IMR-90 (cell line): ENCODE results near the gene RHEX. TPM values are rescaled to one million over a fixed set of nuclear protein-coding genes. Genes with fewer than 3 reads are reported as not detected.

Experiments
- ATAC-seq: fragments of 200-7000 bp; cut with Tn5 transposase; 2 replicates; pipeline ENCODE4 v1.9.1; 2020; ENCODE audit warnings: low read depth, mild to moderate bottlenecking, moderate library complexity
- BruUV-seq: library from RNA; stranded (reverse); fragments of 400-500 nt; replicated peaks from 2 replicates; lab custom pipeline; 2021; lab: Mats Ljungman, UMichigan
- CTCF ChIA-PET: fragments of 300-600 bp; formaldehyde crosslinking; extraction: SDS; loops from one replicate; lab custom pipeline; 2021; ENCODE audit warnings: antibody characterized with exemption; lab: Yijun Ruan, JAX
- POLR2A ChIA-PET: fragments of 300-600 bp; sonication (Branson Sonifier 250); formaldehyde crosslinking; loops from one replicate; lab custom pipeline; 2022; ENCODE audit warnings: antibody characterized with exemption; ENCODE audit not compliant: unreplicated experiment; lab: Charles Lee
- DNase-seq: peaks from one replicate; pipeline ENCODE4 v3.0.0; 2013
- H2AFZ ChIP-seq: replicated peaks from 2 replicates; pipeline ENCODE3; 2013; ENCODE audit warnings: low read length, mild to moderate bottlenecking; ENCODE audit not compliant: poor library complexity
- H2AK5ac ChIP-seq: 2 replicates; pipeline ENCODE4 v1.6.1; 2013; ENCODE audit warnings: low read depth, low read length, inconsistent platforms
- H2AK9ac ChIP-seq: replicated peaks from 2 replicates; pipeline ENCODE3; 2013; ENCODE audit warnings: mild to moderate bottlenecking, low read depth, low read length, moderate library complexity; ENCODE audit not compliant: poor library complexity
- H2BK120ac ChIP-seq: 2 replicates; pipeline ENCODE4 v1.6.1; 2013; ENCODE audit warnings: low read depth, low read length, inconsistent platforms
- H2BK15ac ChIP-seq: 3 replicates; pipeline ENCODE4 v1.6.1; 2013; ENCODE audit warnings: low read depth, low read length, inconsistent platforms
- H2BK20ac ChIP-seq: 2 replicates; pipeline ENCODE4 v1.6.1; 2013; ENCODE audit warnings: low read depth, mild to moderate bottlenecking, inconsistent platforms, low read length, moderate library complexity
- H2BK5ac ChIP-seq: 2 replicates; pipeline ENCODE4 v1.6.1; 2013; ENCODE audit warnings: mild to moderate bottlenecking, low read depth, low read length, inconsistent platforms; ENCODE audit not compliant: poor library complexity, severe bottlenecking
- H3K14ac ChIP-seq: replicated peaks from 2 replicates; pipeline ENCODE4 v1.6.1; 2013; ENCODE audit warnings: low read depth, low read length, inconsistent platforms
- H3K18ac ChIP-seq: 2 replicates; pipeline ENCODE4 v1.6.1; 2013; ENCODE audit warnings: low read depth, low read length, control low read depth
- H3K23ac ChIP-seq: 2 replicates; pipeline ENCODE4 v1.6.1; 2013; ENCODE audit warnings: low read depth, low read length, inconsistent platforms
- H3K27ac ChIP-seq: 2 replicates; pipeline ENCODE4 v1.5.1; 2013; ENCODE audit warnings: mild to moderate bottlenecking, control low read depth, low read length; ENCODE audit not compliant: insufficient read depth
- H3K27me3 ChIP-seq: 2 replicates; pipeline ENCODE4 v1.6.1; 2013; ENCODE audit warnings: low read length; ENCODE audit not compliant: control insufficient read depth, insufficient read depth
- H3K36me3 ChIP-seq: 2 replicates; pipeline ENCODE4 v1.6.1; 2013; ENCODE audit warnings: low read length, mixed read lengths; ENCODE audit not compliant: control insufficient read depth, insufficient read depth
- H3K4ac ChIP-seq: 2 replicates; pipeline ENCODE4 v1.6.1; 2013; ENCODE audit warnings: low read depth, low read length, inconsistent platforms
- H3K4me1 ChIP-seq: 2 replicates; pipeline ENCODE4 v1.6.1; 2013; ENCODE audit warnings: low read length, mixed read lengths; ENCODE audit not compliant: control insufficient read depth, insufficient read depth
- H3K4me2 ChIP-seq: 2 replicates; pipeline ENCODE4 v1.6.1; 2013; ENCODE audit warnings: low read depth, mild to moderate bottlenecking, control low read depth, low read length, moderate library complexity
- H3K4me3 ChIP-seq: 2 replicates; pipeline ENCODE4 v1.5.1; 2013; ENCODE audit warnings: low read depth, mild to moderate bottlenecking, control low read depth, low read length, moderate library complexity; ENCODE audit not compliant: insufficient read depth
- H3K56ac ChIP-seq: 2 replicates; pipeline ENCODE4 v1.6.1; 2013; ENCODE audit warnings: low read length, inconsistent platforms; ENCODE audit not compliant: insufficient read depth; ENCODE audit errors: extremely low read depth
- H3K79me1 ChIP-seq, 2 experiments: 2 replicates each; pipeline ENCODE4 v1.6.1; 2013; ENCODE audit warnings: low read length in 2 of 2, inconsistent platforms in 1 of 2, low read depth in 1 of 2
- H3K9ac ChIP-seq: 2 replicates; pipeline ENCODE4 v1.6.1; 2013; ENCODE audit warnings: low read depth, low read length, control low read depth
- H3K9me1 ChIP-seq: 2 replicates; pipeline ENCODE4 v1.6.1; 2013; ENCODE audit warnings: low read length, inconsistent platforms; ENCODE audit not compliant: insufficient read depth
- H3K9me3 ChIP-seq: 2 replicates; pipeline ENCODE4 v1.6.1; 2013; ENCODE audit warnings: low read length; ENCODE audit not compliant: control insufficient read depth, insufficient read depth
- H4K20me1 ChIP-seq: 2 replicates; pipeline ENCODE4 v1.6.1; 2013; ENCODE audit warnings: low read length, inconsistent platforms; ENCODE audit not compliant: insufficient read depth
- H4K5ac ChIP-seq: 2 replicates; pipeline ENCODE4 v1.6.1; 2013; ENCODE audit warnings: mild to moderate bottlenecking, low read depth, low read length, control low read depth
- H4K8ac ChIP-seq, 2 experiments: 2 replicates each; pipeline ENCODE4 v1.6.1; 2013; ENCODE audit warnings: low read depth in 2 of 2, low read length in 2 of 2, control low read depth in 1 of 2, inconsistent platforms in 1 of 2
- H4K91ac ChIP-seq: 2 replicates; pipeline ENCODE4 v1.6.1; 2013; ENCODE audit warnings: low read depth, low read length, inconsistent platforms; ENCODE audit not compliant: insufficient read depth
- BHLHE40 ChIP-seq: fragments of 150-350 bp; IDR thresholded peaks from 2 replicates; pipeline ENCODE4 v1.6.1; 2016; ENCODE audit warnings: mild to moderate bottlenecking, low read depth, low read length
- CEBPB ChIP-seq: IDR thresholded peaks from 2 replicates; pipeline ENCODE4 v1.6.1; 2012; ENCODE audit warnings: low read depth, low read length, improper control_type of control experiment
- CHD1 ChIP-seq: IDR thresholded peaks from 2 replicates; pipeline ENCODE4 v1.6.1; 2012; ENCODE audit warnings: low read depth, low read length, improper control_type of control experiment
- ELK1 ChIP-seq: fragments of 150-350 bp; IDR thresholded peaks from 2 replicates; pipeline ENCODE4 v1.6.1; 2016; ENCODE audit warnings: low read depth, mild to moderate bottlenecking, low read length, moderate library complexity, borderline replicate concordance
- MXI1 ChIP-seq: IDR thresholded peaks from 2 replicates; pipeline ENCODE4 v1.6.1; 2012; ENCODE audit warnings: low read depth, mild to moderate bottlenecking, low read length, moderate library complexity, borderline replicate concordance
- NFE2L2 ChIP-seq: fragments of 150-350 bp; IDR thresholded peaks from 2 replicates; pipeline ENCODE4 v1.6.1; 2016; ENCODE audit warnings: low read depth, mild to moderate bottlenecking, low read length
- POLR2A ChIP-seq: IDR thresholded peaks from 2 replicates; pipeline ENCODE4 v1.6.1; 2012; ENCODE audit warnings: mild to moderate bottlenecking, low read depth, low read length
- RAD21 ChIP-seq: IDR thresholded peaks from 2 replicates; pipeline ENCODE4 v1.6.1; 2012; ENCODE audit warnings: low read length, improper control_type of control experiment
- RCOR1 ChIP-seq: IDR thresholded peaks from 2 replicates; pipeline ENCODE4 v1.6.1; 2012; ENCODE audit warnings: mild to moderate bottlenecking, low read length, improper control_type of control experiment; ENCODE audit not compliant: insufficient replicate concordance
- RFX5 ChIP-seq: IDR thresholded peaks from 2 replicates; pipeline ENCODE4 v1.8.0; 2012; ENCODE audit warnings: low read depth, mild to moderate bottlenecking, low read length, moderate library complexity
- SMC3 ChIP-seq: fragments of 150-350 bp; IDR thresholded peaks from 2 replicates; pipeline ENCODE4 v1.6.1; 2016; ENCODE audit warnings: low read depth, mild to moderate bottlenecking, antibody characterized with exemption, low read length, moderate library complexity
- USF2 ChIP-seq: fragments of 150-350 bp; IDR thresholded peaks from 2 replicates; pipeline ENCODE4 v1.6.1; 2017; ENCODE audit warnings: mild to moderate bottlenecking, antibody characterized with exemption, low read length, low read depth
- dilution Hi-C: fragments of 300-500 bp; cut with HindIII; formaldehyde crosslinking; loops from one replicate; pipeline ENCODE4 v1.14.3; 2018; ENCODE audit warnings: low sequenced_read_pairs; ENCODE audit not compliant: unreplicated experiment
- in situ Hi-C: fragments of 300-500 bp; cut with MboI; formaldehyde crosslinking; loops from 3 replicates; pipeline ENCODE4 v1.14.3; 2019; ENCODE audit warnings: low sequenced_read_pairs, inconsistent platforms, mixed read lengths
- intact Hi-C: fragments of 100-400 bp; cut with micrococcal nuclease; formaldehyde crosslinking; loops from 2 replicates; pipeline ENCODE4 v1.10.0; 2022
- polyA plus RNA-seq, 3 experiments: library from polyadenylated mRNA; depleted of rRNA; stranded (reverse); fragments of >200 nt; gene quantifications; 2 replicates each; pipeline ENCODE4 v1.2.3, GENCODE V29; 2012; ENCODE audit warnings: low replicate concordance in 1 of 3
- total RNA-seq: library from RNA; depleted of rRNA; stranded (reverse); fragments of >200 nt; gene quantifications from 2 replicates; pipeline ENCODE4 v1.2.3, GENCODE V29; 2012

The RHEX gene
- total and polyA plus RNA-seq, 2 of the 4 experiments (the other 2 are of a cell fraction), result not detected

- H3K4me2 ChIP-seq, result no peak overlapping the region
- no peak overlapping the region for H3K4me3 ChIP-seq
- peaks cover 42% of the 10 kb centered on the region for H3K27me3 ChIP-seq
- intact Hi-C loops, result loop anchor here (10.0 kb wide), 1 partner anchor 448 kb away; no protein-coding TSS in a partner anchor
- H3K79me1 ChIP-seq, result no peaks in the 10 kb centered on the region
- H4K20me1 ChIP-seq, result no peaks in the 10 kb centered on the region
- no peak overlapping the region for H3K4ac ChIP-seq
- H3K9me1 ChIP-seq, result no peaks in the 10 kb centered on the region
- no peak overlapping the region for H3K18ac ChIP-seq
- H2AK5ac ChIP-seq, result no peak overlapping the region
- DNase-seq, result no peak
- H3K23ac ChIP-seq, result no peak overlapping the region
- no TSS peak for BruUV-seq
- no peak overlapping the region for H2BK20ac ChIP-seq
- TF ChIP-seq ELK1 (no peak), RCOR1 (no peak), POLR2A (no peak), RFX5 (no peak), CEBPB (no peak), USF2 (no peak), NFE2L2 (no peak), CHD1 (no peak), MXI1 (no peak), BHLHE40 (no peak), RAD21 (no peak), SMC3 (no peak)
- no peak overlapping the region for H2AFZ ChIP-seq
- no peak overlapping the region for H2BK120ac ChIP-seq
- dilution Hi-C loops, result no loop called here
- no peaks in the 10 kb centered on the region for H3K36me3 ChIP-seq
- H3K56ac ChIP-seq, result no peak overlapping the region
- no peak overlapping the region for H2AK9ac ChIP-seq
- in situ Hi-C loops, result loop anchor here (5.0 to 25.0 kb wide), 4 partner anchors 120 to 440 kb away; no protein-coding TSS in a partner anchor
- no peak overlapping the region for H4K8ac ChIP-seq
- ChIA-PET POLR2A (no interaction called here), CTCF (interaction anchor here (0.7 to 1.1 kb wide), 3 partner anchors 10 to 118 kb away, joined by 3 to 5 read pairs (median 5); no protein-coding TSS in a partner anchor)
- no peak overlapping the region for H2BK5ac ChIP-seq
- no peak overlapping the region for H3K27ac ChIP-seq
- ATAC-seq, result no peak
- H3K9ac ChIP-seq, result no peak overlapping the region
- no peaks in the 10 kb centered on the region for H3K9me3 ChIP-seq
- no peaks in the 10 kb centered on the region for H3K4me1 ChIP-seq
- H4K5ac ChIP-seq, result no peak overlapping the region
- no peak overlapping the region for H4K91ac ChIP-seq
- no peak overlapping the region for H2BK15ac ChIP-seq
- no peak overlapping the region for H3K14ac ChIP-seq
Measured at GRCh38 chr1:206102292-206102936, 49.4 kb downstream of the RHEX start.
